Measurements from ENCODE around the gene TPX2. TPM values are rescaled to one million over a fixed set of nuclear protein-coding genes. Genes with fewer than 3 reads are reported as not detected.
"Not testable (repeated sequence)": the region's sequence is repeated elsewhere in the genome, so short reads cannot be mapped to it uniquely, and the experiment has no call there.

Gene TPX2
- total RNA-seq, 1 donor from 2014 or later = 5.8 TPM

- not testable (repeated sequence) for DNase-seq
These were observed 75.1 kb downstream of the TPX2 start for GRCh38 chr20:31814142-31814541.

GRCh38 chr20:31815408-31816188, 76.5 kb downstream of the TPX2 start:
- DNase-seq = no peak

GRCh38 chr20:31816221-31816620, 77.1 kb downstream of the TPX2 start:
- DNase-seq = no peak

- no peak for DNase-seq
These were observed 78.4 kb downstream of the TPX2 start for GRCh38 chr20:31817461-31817860.

- no peak for DNase-seq
These were observed 79.4 kb downstream of the TPX2 start for GRCh38 chr20:31818376-31818908.

GRCh38 chr20:31819083-31819784, 80.1 kb downstream of the TPX2 start, which contains the start of gene MYLK2:
TSS of gene MYLK2 (plus strand) at chr20:31819356. CDS start at chr20:31819581, 225 bp downstream.
- DNase-seq = no peak

- DNase-seq = no peak
These were observed 81.1 kb downstream of the TPX2 start for GRCh38 chr20:31820228-31820627.

- no peak for DNase-seq
These were observed 82.3 kb downstream of the TPX2 start for GRCh38 chr20:31821427-31821826.

- DNase-seq = peak; percentile 35
These were observed 83.6 kb downstream of the TPX2 start for GRCh38 chr20:31822421-31823330.

- DNase-seq = no peak
These were observed 84.5 kb downstream of the TPX2 start for GRCh38 chr20:31823360-31824124.

GRCh38 chr20:31824125-31824485, 85.0 kb downstream of the TPX2 start:
- DNase-seq = no peak

GRCh38 chr20:31824554-31825313, 85.6 kb downstream of the TPX2 start:
- no peak for DNase-seq

- no peak for DNase-seq
These were observed 87.0 kb downstream of the TPX2 start for GRCh38 chr20:31826074-31826473.

GRCh38 chr20:31827059-31827458, 88.0 kb downstream of the TPX2 start:
- DNase-seq = no peak

GRCh38 chr20:31828016-31828415, 88.9 kb downstream of the TPX2 start:
- DNase-seq = not testable (repeated sequence)

GRCh38 chr20:31829731-31830130, 90.6 kb downstream of the TPX2 start:
- DNase-seq = no peak

GRCh38 chr20:31830406-31830981, 91.4 kb downstream of the TPX2 start:
- no peak for DNase-seq

- no peak for DNase-seq
These were observed 92.1 kb downstream of the TPX2 start for GRCh38 chr20:31831211-31831610.

GRCh38 chr20:31831771-31832306, 92.7 kb downstream of the TPX2 start:
- DNase-seq = no peak
